ENCODE data around the gene RPS15.

DNA sequence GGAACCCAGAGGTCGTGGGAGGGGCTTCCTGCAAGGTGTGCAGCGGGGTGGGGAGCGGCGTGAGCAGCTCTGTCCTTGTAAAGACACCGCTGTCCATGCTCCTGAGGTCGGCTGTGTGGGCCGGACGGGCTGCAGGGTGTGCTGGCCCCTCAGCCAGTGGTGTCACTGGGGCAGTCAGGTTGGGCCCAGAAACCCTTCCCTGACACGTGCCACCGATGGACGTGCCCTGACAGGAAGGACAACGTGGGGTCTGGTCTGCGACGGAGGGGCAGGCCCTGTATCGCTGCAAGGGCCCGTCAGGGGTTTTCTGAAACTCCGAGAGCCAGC is 4.2 kb upstream of the RPS15 start:
- TF ChIP-seq, protein P1, sequence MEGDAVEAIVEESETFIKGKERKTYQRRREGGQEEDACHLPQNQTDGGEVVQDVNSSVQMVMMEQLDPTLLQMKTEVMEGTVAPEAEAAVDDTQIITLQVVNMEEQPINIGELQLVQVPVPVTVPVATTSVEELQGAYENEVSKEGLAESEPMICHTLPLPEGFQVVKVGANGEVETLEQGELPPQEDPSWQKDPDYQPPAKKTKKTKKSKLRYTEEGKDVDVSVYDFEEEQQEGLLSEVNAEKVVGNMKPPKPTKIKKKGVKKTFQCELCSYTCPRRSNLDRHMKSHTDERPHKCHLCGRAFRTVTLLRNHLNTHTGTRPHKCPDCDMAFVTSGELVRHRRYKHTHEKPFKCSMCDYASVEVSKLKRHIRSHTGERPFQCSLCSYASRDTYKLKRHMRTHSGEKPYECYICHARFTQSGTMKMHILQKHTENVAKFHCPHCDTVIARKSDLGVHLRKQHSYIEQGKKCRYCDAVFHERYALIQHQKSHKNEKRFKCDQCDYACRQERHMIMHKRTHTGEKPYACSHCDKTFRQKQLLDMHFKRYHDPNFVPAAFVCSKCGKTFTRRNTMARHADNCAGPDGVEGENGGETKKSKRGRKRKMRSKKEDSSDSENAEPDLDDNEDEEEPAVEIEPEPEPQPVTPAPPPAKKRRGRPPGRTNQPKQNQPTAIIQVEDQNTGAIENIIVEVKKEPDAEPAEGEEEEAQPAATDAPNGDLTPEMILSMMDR (IDR thresholded peaks at IDR 0.05), result no peak
- TF ChIP-seq POLR2A (IDR thresholded peaks at IDR 0.05) (no peak), POLR2AphosphoS5 (IDR thresholded peaks at IDR 0.05) (no peak)
